SKM-1 treated with dmso at 0.1 percent for 144 hours (cell line): ENCODE results near the gene MVB12B.

Experiments used
- DNase-seq: peaks from one replicate; lab custom pipeline; 2025; ENCODE audit not compliant: unreplicated experiment; lab: John Stamatoyannopoulos, UW

MVB12B gene

DNA sequence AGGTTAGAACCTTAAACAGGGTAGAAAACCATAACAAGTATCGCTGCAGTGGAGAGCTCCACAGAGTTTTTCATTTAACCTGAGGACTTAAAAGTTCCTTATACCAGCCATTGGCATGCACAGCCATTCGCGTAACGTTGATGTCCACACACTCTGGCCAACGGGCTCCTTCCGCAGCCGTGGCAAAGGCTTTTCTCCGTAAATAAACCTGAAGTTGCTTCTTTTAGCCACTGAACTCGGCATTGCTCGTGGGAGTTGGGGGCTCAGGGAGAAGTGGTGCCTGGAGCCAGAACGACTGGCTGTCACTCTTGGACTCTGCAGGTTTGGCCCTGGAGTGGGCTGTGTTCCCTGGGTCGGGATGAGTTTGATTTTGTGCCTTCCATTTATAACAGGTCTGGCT lies 161.2 kb downstream of the MVB12B start:
- DNase-seq = no peak

GRCh38 chr9:126488310-126488709 lies 161.7 kb downstream of the MVB12B start:
- DNase-seq = no peak

DNA sequence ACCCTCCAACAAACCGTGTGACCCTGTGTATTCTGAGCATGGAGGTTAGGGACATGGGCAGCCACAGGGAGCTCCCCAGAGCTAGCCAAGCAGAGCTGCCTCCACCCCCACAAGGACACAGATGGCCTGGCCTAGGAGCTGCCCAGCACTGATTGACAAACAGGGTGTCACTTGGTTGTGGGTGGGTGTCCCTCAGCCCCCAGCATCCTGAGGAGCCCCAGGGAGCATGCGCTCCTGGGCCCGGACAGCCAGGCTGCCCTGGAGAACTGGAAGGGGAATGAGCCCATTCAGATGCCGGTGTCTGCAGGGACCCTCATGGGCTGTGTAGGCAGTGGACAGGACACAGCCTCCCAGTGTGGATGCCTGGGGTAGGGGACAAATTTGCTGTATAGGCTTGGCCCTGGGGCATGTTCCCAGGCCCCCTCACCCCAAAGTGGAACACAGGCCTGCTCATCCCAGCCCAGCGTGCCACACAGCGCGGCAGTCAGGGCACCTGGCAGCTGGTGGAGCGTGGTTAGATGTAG lies 162.3 kb downstream of the MVB12B start:
- DNase-seq = no peak

GRCh38 chr9:126489581-126490213 lies 163.1 kb downstream of the MVB12B start:
- no peak for DNase-seq

- DNase-seq = peak; percentile 4
Measured at GRCh38 chr9:126490214-126490631, 163.6 kb downstream of the MVB12B start.

DNA sequence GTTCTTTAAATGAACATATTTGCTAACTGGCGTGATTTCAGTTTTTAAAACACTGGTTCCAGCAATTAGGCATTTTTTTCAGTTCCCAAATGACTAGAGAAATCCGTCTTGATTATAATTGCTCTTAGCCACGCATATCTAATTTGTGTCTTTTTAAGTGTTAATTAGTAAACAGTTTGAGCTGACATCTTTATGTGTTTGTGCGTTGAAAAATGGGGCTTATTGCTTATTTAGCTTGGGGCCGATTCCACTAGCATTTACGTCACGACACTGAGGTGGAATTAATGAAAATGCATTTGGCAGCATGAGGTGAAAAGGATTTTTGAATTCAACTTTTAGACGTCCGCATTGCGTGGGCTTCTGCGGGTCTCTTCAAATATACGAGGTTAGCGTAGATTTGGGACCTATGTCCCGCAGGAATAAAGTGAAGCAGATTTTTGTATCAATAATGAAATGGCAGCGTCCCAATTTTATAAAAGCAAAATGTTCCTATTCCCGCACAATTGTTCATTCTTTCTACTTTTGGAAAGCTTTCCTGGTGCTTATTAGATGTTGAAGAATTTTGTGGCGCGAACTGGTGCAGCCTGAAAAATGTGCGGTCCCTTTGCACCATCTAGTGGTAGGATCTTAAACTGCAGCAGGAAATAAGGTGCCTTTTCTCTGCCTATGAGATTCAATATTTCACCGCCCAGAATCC lies 164.4 kb downstream of the MVB12B start:
- DNase-seq = peak; percentile 32

- no peak for DNase-seq
Measured at GRCh38 chr9:126491568-126491879, 164.9 kb downstream of the MVB12B start.

- DNase-seq = no peak
Measured at GRCh38 chr9:126491949-126492348, 165.3 kb downstream of the MVB12B start.

DNA sequence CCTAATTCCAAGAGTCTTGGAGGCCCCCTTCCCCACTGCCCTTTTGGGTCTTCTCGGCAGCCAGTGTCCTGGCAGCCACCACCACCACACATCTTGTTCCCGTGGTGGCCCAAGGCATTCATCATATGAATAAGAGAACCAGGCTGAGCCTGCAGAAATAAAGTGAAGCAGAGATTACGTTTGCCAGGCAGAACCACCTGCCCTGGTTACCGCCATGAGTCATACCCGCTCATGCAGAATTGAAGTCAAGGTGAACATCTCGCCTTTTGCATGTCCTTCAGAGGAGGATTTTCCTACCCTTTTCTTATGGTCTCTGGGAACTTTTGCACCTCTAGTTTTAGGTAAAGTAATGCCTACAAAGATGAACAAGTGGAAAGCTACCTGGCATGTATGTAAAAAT lies 167.6 kb downstream of the MVB12B start:
- DNase-seq = no peak

- DNase-seq = no peak
Measured at GRCh38 chr9:126494746-126495145, 168.1 kb downstream of the MVB12B start.

GRCh38 chr9:126495411-126496180 lies 169.0 kb downstream of the MVB12B start:
- DNase-seq = no peak

GRCh38 chr9:126496181-126496576 lies 169.6 kb downstream of the MVB12B start:
- no peak for DNase-seq

GRCh38 chr9:126496781-126497659 lies 170.4 kb downstream of the MVB12B start:
- DNase-seq = no peak

GRCh38 chr9:126497660-126498275 lies 171.1 kb downstream of the MVB12B start:
- DNase-seq = no peak

GRCh38 chr9:126498331-126498730 lies 171.7 kb downstream of the MVB12B start:
- DNase-seq = no peak

DNA sequence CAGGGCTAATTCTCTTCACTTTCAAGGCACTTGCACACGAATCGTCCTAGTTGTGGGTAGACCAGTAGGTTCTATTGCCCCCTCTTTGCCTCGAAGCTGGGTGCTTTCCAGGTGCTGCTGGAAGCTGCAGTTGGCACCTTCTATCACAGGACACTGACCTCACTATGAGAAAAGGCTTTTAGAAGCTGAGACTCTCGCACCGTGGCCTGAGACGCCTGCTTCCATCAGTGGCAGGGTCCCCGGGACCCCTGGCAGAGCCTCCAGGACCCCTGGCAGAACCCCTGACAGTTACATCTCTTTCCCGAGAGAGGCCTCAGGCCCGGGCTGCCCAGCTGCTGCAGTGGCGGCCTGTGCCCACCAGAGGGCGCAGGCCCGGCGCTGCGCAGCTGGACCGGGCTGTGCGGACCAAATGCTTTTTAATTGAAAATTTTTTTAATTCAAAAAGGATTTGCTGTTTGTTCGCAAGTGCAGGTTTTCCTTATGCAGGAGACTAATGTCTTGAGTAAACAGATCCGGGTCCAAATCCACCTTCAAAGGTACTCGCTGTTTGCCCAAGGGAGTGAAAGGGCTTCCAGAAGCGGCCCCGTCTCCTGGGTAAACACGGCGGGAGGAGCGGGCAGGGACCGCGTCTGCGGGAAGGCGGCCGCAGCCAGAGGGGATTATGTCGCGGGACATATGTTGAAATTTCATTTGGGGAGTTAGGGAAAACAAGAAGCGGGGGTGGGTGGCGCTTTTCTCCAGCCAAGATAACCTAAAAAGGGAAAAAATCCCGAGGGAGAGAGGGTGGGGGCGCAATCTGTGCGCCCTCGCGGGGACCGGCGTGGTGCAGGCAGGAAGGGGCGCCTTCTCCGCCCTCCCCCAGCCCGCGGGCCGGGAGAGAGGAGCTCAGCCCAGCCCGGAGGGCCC lies 172.6 kb downstream of the MVB12B start:
- DNase-seq = peak; percentile 40

DNA sequence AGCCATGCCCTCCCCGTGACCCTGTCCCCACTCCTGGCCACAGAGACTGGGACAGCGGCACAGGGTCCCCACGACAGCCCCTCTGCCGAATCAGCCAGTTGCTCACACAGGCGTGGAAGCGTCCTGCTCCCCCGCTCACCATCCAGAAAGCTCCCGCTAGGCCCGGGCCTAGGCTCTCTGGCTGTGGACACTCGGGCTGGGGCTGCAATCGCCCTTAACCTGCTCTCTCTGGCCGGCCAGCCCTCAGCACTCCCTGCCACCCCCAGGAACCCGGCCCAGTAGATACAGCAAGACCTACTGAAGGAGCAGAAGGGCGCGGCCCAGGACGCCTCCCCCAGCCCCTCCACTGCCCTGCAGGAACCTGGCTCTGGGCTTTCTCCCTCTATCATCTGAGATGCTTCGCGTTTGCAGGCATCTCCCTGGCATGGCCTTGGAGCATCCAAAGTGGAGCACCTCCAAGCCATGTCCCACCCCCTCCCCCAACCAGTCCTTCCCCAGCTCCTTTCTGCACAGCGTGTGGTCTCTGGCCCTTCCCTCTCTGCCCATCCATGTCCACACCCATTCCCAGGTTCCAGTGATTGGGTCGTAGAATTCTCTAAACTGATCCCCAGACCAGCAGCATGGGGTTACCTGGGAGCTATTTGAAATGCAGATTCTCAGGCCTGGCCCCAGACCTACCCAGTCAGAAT lies 173.4 kb downstream of the MVB12B start:
- no peak for DNase-seq

GRCh38 chr9:126500600-126501382 lies 174.2 kb downstream of the MVB12B start:
- DNase-seq = peak; percentile 35
